HepG2 (cell line): Measurements from ENCODE around the gene CHKA. TPM values are rescaled to one million over a fixed set of nuclear protein-coding genes. Genes with fewer than 3 reads are reported as not detected.

ENCODE experiments used
- ARID5B ChIP-seq: IDR thresholded peaks from 2 replicates; pipeline ENCODE4 v1.4.0; 2020; ENCODE audit warnings: mild to moderate bottlenecking, missing genetic modification reagents
- FOXM1 ChIP-seq: sonication (generic); formaldehyde crosslinking; IDR thresholded peaks from 2 replicates; pipeline ENCODE4 v1.5.0; 2020; ENCODE audit warnings: missing genetic modification reagents
- GATAD1 ChIP-seq: IDR thresholded peaks from 2 replicates; pipeline ENCODE4 v1.6.1; 2016; ENCODE audit warnings: missing genetic modification reagents, missing compliant biosample characterization
- KLF12 ChIP-seq: sonication (generic); formaldehyde crosslinking; IDR thresholded peaks from 2 replicates; pipeline ENCODE4 v1.4.0; 2020; ENCODE audit warnings: missing genetic modification reagents, borderline replicate concordance
- KMT2A ChIP-seq: sonication (generic); formaldehyde crosslinking; IDR thresholded peaks from 2 replicates; pipeline ENCODE4 v1.4.0; 2020; ENCODE audit warnings: missing genetic modification reagents
- MLX ChIP-seq: IDR thresholded peaks from 2 replicates; pipeline ENCODE4 v1.6.1; 2016
- REPIN1 ChIP-seq: sonication (generic); formaldehyde crosslinking; IDR thresholded peaks from 2 replicates; pipeline ENCODE4 v1.8.0; 2022; ENCODE audit warnings: missing genetic modification reagents, low read depth, mild to moderate bottlenecking, borderline replicate concordance
- SAFB2 ChIP-seq: sonication (generic); formaldehyde crosslinking; IDR thresholded peaks from 2 replicates; pipeline ENCODE4 v1.5.1; 2020; ENCODE audit warnings: missing genetic modification reagents, low read depth, mild to moderate bottlenecking, borderline replicate concordance
- ZBTB44 ChIP-seq: sonication (generic); formaldehyde crosslinking; IDR thresholded peaks from 2 replicates; pipeline ENCODE4 v1.4.0; 2020; ENCODE audit warnings: missing genetic modification reagents
- ZNF343 ChIP-seq: sonication (generic); formaldehyde crosslinking; IDR thresholded peaks from 2 replicates; pipeline ENCODE4 v1.4.0; 2020; ENCODE audit warnings: mild to moderate bottlenecking, missing genetic modification reagents
- ZNF775 ChIP-seq: sonication (generic); formaldehyde crosslinking; IDR thresholded peaks from 2 replicates; pipeline ENCODE4 v1.4.0; 2020; ENCODE audit warnings: missing genetic modification reagents, mild to moderate bottlenecking, moderate library complexity, borderline replicate concordance
- ZNF878 ChIP-seq: sonication (generic); formaldehyde crosslinking; IDR thresholded peaks from 2 replicates; pipeline ENCODE4 v1.8.1; 2023; ENCODE audit warnings: mild to moderate bottlenecking, missing genetic modification reagents, moderate library complexity
- polyA plus RNA-seq, 8 experiments: library from polyadenylated mRNA; depleted of rRNA in 3 of 8; stranded (reverse) in 7 of 8; unstranded in 1 of 8; fragments of >200 nt; fragmentation: Illumina TruSeq in 4 of 8; extraction: Trizol in 4 of 8; gene quantifications; 2 replicates each; pipeline versions ENCODE4 v1.2.1 to v1.2.3, GENCODE V29; 2011 to 2016; ENCODE audit warnings: low read depth in 4 of 8, missing spikeins in 1 of 8, mixed read lengths in 1 of 8; ENCODE audit not compliant: insufficient read depth in 1 of 8
- total RNA-seq, 5 experiments: library from RNA; depleted of rRNA; stranded (reverse); fragments of >200 nt; fragmentation: Illumina TruSeq; extraction: Trizol; gene quantifications; 2 replicates each; pipeline ENCODE4 v1.2.3, GENCODE V29; 2016; ENCODE audit warnings: low read depth in 1 of 5
- TF ChIP-seq, protein P1 (sequence below): IDR thresholded peaks from 2 replicates; pipeline ENCODE4 v1.6.1; 2016; ENCODE audit warnings: mild to moderate bottlenecking
- TF ChIP-seq, protein P2 (sequence below): IDR thresholded peaks from 2 replicates; pipeline ENCODE4 v1.6.1; 2016; ENCODE audit warnings: low read depth
- TF ChIP-seq, protein P3 (sequence below): sonication (generic); formaldehyde crosslinking; IDR thresholded peaks from 2 replicates; pipeline ENCODE4 v1.8.0; 2022; ENCODE audit warnings: mild to moderate bottlenecking, missing genetic modification reagents, moderate library complexity
- TF ChIP-seq, protein P4 (sequence below): fragments of 450-650 bp; IDR thresholded peaks from 2 replicates; pipeline ENCODE4 v1.6.1; 2016

CHKA gene
- total and polyA plus RNA-seq, 2 of the 13 experiments (the other 11 are each of a cell fraction or from before 2014, with no cell fraction given), result 71.6 to 92.7 TPM

GRCh38 chr11:68012843-68013610 is 108.2 kb downstream of the CHKA start (continued):
- TF ChIP-seq ARID5B, result peak; percentile 74; the same call in 1 of the 2 replicates
- no peak for TF ChIP-seq KMT2A (CRISPR knock-in tag)
- TF ChIP-seq, protein P1, sequence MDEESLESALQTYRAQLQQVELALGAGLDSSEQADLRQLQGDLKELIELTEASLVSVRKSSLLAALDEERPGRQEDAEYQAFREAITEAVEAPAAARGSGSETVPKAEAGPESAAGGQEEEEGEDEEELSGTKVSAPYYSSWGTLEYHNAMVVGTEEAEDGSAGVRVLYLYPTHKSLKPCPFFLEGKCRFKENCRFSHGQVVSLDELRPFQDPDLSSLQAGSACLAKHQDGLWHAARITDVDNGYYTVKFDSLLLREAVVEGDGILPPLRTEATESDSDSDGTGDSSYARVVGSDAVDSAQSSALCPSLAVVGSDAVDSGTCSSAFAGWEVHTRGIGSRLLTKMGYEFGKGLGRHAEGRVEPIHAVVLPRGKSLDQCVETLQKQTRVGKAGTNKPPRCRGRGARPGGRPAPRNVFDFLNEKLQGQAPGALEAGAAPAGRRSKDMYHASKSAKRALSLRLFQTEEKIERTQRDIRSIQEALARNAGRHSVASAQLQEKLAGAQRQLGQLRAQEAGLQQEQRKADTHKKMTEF, result peak; percentile 37; the same call in 1 of the 2 replicates
- no peak for TF ChIP-seq ZNF775 (CRISPR knock-in tag)
- 0 out of 2 replicates have a peak, but pooled peaks have one; percentile 48 for TF ChIP-seq MLX (CRISPR knock-in tag)
- TF ChIP-seq, protein P2, sequence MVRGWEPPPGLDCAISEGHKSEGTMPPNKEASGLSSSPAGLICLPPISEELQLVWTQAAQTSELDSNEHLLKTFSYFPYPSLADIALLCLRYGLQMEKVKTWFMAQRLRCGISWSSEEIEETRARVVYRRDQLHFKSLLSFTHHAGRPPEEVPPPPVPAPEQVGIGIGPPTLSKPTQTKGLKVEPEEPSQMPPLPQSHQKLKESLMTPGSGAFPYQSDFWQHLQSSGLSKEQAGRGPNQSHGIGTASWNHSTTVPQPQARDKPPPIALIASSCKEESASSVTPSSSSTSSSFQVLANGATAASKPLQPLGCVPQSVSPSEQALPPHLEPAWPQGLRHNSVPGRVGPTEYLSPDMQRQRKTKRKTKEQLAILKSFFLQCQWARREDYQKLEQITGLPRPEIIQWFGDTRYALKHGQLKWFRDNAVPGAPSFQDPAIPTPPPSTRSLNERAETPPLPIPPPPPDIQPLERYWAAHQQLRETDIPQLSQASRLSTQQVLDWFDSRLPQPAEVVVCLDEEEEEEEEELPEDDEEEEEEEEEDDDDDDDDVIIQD (CRISPR knock-in tag), result no peak
- TF ChIP-seq, protein P3, sequence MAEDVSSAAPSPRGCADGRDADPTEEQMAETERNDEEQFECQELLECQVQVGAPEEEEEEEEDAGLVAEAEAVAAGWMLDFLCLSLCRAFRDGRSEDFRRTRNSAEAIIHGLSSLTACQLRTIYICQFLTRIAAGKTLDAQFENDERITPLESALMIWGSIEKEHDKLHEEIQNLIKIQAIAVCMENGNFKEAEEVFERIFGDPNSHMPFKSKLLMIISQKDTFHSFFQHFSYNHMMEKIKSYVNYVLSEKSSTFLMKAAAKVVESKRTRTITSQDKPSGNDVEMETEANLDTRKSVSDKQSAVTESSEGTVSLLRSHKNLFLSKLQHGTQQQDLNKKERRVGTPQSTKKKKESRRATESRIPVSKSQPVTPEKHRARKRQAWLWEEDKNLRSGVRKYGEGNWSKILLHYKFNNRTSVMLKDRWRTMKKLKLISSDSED (CRISPR knock-in tag), result no peak
- TF ChIP-seq FOXM1 (CRISPR knock-in tag), result no peak
- TF ChIP-seq ZNF878, result 0 out of 2 replicates have a peak, but pooled peaks have one; percentile 71
- no peak for TF ChIP-seq REPIN1
- no peak for TF ChIP-seq ZBTB44 (CRISPR knock-in tag)
- no peak for TF ChIP-seq ZNF343 (CRISPR knock-in tag)
- no peak for TF ChIP-seq SAFB2
- no peak for TF ChIP-seq GATAD1 (CRISPR knock-in tag)
- TF ChIP-seq, protein P4, sequence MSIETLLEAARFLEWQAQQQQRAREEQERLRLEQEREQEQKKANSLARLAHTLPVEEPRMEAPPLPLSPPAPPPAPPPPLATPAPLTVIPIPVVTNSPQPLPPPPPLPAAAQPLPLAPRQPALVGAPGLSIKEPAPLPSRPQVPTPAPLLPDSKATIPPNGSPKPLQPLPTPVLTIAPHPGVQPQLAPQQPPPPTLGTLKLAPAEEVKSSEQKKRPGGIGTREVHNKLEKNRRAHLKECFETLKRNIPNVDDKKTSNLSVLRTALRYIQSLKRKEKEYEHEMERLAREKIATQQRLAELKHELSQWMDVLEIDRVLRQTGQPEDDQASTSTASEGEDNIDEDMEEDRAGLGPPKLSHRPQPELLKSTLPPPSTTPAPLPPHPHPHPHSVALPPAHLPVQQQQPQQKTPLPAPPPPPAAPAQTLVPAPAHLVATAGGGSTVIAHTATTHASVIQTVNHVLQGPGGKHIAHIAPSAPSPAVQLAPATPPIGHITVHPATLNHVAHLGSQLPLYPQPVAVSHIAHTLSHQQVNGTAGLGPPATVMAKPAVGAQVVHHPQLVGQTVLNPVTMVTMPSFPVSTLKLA, result no peak
- TF ChIP-seq KLF12, result no peak
